SK-MEL-5 (cell line): ENCODE data around the gene EFEMP2. TPM values are rescaled to one million over a fixed set of nuclear protein-coding genes. Genes with fewer than 3 reads are reported as not detected.

Source experiments
- DNase-seq: peaks from one replicate; pipeline ENCODE4 v3.0.0-alpha.2; 2016; ENCODE audit warnings: low read depth, low spot score
- in situ Hi-C: cut with HindIII; loops from 2 replicates; pipeline ENCODE4 v1.10.0; 2016; ENCODE audit warnings: low sequenced_read_pairs, high pct_unique_total_duplicates, low pct_unique_long_range_greater_than_20kb
- total RNA-seq: library from RNA; depleted of rRNA; stranded (reverse); fragments of >200 nt; shearing (Covaris generic); gene quantifications from 2 replicates; pipeline ENCODE4 v1.2.3, GENCODE V29; 2014

Gene EFEMP2
- total RNA-seq, 1 experiment from 2014 or later, result 0.55 TPM

DNA sequence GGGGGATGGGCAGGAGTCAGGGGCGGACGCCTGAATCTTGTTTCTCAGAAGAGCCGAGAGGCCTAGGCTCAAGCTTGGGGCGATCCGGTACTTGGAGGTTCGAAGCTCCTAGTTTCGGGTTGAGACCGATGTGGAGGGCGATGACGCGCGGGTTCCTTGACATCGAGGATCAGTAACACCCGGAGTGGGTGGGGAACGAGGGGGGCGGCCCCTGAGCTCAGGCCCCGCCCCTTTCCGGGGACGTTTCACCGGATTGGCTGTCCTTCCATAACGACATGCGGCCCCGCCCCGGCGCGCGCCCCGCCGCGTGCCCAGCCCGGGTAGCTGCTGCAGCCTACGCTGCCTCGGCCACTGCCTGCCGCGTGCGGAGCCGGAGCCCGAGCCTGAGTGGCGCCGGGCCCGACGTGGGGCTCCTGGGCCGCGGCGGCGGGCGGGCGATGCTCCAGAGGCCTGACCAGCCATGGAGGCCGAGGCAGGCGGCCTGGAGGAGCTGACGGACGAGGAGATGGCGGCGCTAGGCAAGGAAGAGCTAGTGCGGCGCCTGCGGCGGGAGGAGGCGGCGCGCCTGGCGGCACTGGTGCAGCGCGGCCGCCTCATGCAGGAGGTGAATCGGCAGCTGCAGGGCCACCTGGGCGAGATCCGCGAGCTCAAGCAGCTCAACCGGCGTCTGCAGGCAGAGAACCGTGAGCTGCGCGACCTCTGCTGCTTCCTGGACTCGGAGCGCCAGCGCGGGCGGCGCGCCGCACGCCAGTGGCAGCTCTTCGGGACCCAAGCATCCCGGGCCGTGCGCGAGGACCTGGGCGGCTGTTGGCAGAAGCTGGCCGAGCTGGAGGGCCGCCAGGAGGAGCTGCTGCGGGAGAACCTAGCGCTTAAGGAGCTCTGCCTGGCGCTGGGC is 18.0 kb upstream of the EFEMP2 start, which contains the start of gene CCDC85B:
Gene CCDC85B, plus strand, starts transcription at position 350 of the 895 bp plus-strand sequence. Its CDS starts 111 bp downstream, at position 461.
- in situ Hi-C loops, result no loop called here
- DNase-seq, result peak; percentile 88

DNA sequence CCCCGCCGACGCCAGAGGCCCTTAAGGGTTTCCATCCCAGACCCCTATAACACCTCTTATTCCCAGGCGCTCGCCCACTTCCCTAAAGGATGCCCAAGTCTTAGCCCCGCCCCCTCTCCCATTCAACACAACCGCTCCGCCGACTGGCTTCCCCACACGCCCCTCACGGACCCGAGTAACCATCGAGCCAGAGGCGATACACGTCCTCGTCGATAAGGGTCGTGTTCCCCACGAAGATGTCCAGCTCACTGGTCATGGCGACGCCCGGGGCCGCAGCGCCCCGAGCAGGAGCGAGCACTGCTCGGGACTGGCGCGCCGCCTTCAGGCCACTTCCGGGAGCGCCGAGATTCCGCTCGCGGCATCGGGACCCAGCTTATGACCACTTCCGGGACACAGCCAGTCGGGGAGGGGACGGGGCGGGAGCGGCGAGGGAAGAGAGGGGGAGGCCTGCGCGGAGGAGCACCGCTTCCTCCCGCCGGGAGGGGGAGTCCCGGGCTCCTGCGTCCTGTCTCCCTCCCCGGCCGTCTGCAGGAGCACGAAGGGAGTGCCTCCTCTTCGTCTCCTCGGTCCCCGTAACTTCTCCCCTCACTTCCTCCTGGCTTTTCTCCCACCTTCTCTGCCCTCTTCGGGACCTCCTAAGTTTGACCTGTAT is 15.7 kb upstream of the EFEMP2 start, which contains the start of gene FIBP:
Gene FIBP, minus strand, starts transcription at position 309 of the 652 bp plus-strand sequence. Its CDS starts 53 bp downstream, at position 256.
- in situ Hi-C loops, result no loop called here

DNA sequence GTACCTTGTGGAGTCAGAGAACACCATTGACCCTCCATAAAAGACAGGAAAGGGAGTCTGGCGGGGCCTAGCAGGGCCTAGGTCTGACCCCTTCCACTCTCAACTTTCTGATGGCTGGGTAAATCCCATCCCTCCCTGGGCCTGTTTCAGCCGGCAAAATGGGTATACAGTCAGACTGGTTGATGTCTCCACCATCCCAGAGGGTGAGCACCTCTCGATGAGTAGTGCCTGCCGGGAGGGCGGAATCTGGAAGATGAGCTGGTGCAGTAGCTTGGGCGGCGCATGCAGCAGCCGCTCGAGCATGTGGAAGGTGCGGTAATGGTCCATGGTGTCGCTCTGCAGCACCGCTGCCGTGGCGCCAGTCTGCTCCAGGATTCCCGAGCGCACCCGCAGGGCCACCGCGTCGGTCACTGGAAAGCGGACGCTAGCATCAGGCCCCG is 15.1 kb upstream of the EFEMP2 start:
- DNase-seq, result no peak
- in situ Hi-C loops, result no loop called here

More for the DNA sequence above, 15.7 kb upstream of the EFEMP2 start, which contains the start of gene FIBP:
- DNase-seq, result peak; percentile 93

DNA sequence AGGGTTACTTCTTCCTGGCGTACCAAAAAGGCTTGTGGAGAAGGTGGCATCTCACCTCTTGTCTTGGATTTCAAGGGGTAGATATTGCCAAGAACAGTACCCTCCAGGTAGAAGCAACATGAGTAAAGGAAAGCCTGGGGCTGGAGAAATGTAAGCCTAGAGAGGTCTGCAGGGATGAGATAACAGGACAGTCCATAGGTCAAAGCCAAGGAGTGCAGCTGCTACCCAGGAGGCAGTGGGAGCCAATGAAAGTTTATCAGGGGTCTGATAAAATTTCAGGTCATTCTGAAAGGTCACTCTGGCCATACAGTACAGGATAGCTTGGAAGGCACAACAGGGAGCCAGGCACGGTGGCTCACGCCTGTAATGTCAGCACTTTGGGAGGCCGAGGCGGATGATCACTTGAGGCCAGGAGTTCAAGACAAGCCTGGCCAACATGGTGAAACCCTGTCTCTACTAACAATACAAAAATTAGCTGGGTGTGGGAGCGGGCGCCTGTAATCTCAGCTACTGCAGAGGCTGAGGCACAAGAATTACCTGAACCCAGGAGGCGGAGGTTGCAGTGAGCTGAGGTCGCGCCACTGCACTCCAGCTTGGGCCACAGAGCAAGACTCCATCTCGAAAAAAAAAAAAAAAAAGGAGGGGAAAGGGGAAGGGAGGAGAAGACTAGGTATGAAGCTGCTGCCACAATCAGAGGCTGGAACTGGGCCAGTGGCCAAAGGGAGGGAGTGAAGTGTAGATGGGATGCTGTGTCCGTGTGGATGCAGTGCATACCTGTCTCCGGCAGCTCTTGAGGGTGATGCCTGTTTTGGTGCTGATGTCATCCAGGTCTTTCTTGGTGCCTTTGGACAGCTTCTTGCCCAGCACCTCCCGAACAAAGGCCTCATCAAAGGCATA is 14.5 kb upstream of the EFEMP2 start:
- no peak for DNase-seq
- in situ Hi-C loops, result no loop called here

DNA sequence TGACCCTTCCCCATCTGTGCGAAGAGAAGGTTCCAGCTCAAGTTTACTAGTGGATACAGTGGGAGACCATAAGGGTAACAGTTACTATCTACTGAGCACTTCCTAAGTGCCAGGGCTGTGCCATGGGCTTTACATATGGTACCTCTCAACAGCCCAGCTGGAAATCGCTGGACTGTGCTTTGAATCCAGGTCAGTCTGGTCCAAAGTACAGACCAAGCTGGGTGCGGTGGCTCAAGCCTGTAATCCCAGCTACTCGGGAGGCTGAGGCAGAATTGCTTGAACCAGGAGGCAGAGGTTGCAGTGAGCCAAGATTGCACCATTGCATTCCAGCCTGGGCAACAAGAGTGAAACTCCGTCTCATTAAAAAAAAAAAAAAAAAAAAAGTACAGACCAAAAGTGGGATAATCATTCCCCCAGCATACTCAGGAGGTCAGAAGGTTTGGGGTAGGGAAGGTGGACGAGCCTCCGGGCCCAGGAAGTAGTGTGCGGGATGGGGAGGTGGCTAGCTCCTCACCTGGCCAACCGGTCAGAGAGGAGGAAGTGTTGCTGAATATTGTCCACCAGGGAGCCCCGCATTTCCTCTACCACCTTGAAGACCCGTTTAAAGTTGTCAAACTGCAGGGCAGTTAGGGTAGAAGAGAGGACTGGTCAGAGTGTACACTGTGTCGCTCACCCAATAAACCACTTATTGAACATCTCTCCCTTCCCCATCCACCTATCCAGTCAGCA is 13.4 kb upstream of the EFEMP2 start:
- DNase-seq, result no peak
- in situ Hi-C loops, result no loop called here

DNA sequence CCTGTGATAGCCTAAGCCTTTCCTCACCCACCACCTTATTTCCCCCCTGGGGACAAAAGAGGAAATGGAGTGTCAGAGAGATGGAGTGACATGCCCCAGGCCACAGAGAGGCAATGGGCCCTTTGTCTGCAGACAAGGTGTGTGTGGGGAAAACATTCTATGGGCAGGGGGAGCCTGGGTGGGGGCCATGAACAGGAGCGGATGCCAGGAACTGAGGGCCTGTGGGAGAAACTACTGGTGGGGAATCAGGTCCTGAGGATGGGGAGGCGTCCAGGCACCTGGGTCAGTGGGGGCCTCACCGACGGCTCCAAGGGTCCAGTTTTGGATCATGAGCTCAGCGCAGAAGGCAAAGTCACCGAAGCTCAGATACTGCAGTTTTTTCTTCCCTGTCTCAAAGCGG is 12.6 kb upstream of the EFEMP2 start:
- DNase-seq, result no peak
- in situ Hi-C loops, result no loop called here

DNA sequence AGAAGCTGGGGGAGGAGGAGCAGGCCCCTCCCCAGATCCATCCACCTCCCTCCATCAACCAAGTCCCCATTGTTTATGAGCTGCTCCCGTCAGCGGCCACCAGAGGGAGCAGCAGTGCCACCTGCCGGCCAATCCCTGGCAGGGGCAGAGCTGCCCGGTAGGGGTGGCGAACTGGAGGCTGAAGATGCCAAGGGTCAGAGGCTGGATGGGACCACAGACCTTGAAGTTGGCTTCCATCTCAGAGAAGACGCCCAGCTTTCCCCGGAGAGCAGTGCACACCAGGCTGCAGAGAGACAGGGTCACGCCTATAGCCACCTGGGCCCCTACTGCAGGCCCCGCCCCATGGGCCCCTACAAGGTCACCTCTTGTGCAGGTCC is 12.1 kb upstream of the EFEMP2 start:
- in situ Hi-C loops, result no loop called here
- peak; percentile 74 for DNase-seq

DNA sequence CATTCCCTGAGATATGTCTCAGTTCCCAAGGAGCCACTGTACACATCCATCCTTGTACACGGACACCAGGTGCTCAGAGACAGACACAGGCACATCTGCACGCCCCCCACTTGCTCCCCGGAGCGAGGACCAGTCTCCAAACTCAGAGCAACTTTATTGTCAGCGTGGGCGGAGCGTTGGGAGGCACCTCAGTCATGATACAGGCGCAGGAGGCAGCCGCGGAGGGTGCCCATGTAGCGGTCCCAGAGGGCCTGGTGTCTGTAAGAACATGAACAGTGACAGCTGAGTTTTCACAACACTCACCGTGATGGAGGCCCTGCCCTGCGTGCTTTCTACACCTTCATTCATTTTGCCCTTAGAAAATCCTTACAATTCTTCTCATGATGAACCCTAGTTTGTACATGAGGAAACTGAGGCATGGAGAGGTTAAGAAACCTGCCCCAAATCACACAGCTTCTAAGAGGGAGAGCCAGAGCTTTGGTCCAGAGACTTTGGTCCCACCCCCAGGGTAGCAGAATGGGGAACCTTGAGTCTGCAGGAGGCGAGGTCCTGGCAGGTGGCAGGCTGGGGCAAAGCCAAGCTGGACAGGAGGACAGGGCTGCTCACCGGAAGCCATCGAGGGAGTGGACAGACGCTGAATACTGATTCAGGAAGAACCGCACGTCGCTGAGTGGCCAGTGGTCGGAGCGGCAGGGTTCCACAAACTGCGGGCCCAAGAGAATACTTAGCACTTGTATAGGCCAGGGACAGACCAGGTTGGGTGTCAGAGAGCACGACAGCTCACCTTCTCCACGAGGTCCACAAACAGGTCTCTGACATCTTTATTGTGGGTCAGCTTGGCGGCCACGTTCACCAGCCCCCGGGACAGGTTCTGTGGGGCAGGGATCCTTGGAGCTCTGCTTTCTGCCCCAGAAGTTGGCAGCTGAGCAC is 11.5 kb upstream of the EFEMP2 start:
- no peak for DNase-seq
- in situ Hi-C loops, result no loop called here

DNA sequence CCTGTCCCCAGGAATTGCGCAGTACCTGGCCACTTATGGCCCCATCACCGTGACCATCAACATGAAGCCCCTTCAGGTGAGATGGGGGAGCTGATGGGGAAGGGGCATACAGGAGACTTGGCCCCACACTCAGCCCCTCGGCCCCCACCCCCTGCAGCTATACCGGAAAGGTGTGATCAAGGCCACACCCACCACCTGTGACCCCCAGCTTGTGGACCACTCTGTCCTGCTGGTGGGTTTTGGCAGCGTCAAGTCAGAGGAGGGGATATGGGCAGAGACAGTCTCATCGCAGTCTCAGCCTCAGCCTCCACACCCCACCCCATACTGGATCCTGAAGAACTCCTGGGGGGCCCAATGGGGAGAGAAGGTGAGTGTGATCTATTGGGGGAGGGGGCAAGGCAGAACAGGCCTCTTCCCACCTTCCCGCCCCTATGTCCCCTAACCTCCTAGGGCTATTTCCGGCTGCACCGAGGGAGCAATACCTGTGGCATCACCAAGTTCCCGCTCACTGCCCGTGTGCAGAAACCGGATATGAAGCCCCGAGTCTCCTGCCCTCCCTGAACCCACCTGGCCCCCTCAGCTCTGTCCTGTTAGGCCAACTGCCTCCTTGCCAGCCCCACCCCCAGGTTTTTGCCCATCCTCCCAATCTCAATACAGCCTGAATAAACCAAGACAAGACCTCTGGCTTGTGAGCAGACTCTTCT is 10.6 kb upstream of the EFEMP2 start:
- in situ Hi-C loops, result no loop called here
- DNase-seq, result no peak

DNA sequence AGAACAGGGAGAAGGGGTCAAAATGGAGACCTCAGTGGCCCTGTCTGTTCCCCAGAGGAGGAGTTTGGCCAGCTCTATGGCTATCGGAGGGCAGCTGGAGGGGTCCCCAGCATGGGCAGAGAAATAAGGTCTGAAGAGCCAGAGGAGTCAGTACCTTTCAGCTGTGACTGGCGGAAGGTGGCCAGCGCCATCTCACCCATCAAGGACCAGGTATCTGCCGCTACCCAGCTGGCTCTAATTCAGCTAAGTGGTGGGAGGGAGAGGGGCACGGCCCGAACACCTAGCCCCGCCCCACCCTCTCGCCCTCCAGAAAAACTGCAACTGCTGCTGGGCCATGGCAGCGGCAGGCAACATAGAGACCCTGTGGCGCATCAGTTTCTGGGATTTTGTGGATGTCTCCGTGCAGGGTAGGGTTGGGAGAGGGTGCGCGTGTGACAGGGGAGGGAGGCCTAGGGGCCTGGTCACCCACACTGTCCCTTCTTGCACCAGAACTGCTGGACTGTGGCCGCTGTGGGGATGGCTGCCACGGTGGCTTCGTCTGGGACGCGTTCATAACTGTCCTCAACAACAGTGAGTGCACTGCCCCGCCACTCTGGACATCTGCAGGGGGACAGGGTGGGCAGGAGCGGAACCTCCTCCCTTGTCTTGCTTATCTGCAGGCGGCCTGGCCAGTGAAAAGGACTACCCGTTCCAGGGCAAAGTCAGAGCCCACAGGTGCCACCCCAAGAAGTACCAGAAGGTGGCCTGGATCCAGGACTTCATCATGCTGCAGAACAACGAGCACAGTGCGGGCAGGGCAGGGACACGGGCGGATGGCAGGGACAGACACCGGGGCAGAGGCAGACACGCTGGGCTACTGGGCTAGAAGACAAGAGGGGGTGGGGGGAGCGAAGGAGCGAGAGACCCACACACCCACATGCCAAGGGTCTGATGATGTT is 9.8 kb upstream of the EFEMP2 start:
- DNase-seq, result no peak
- in situ Hi-C loops, result no loop called here

DNA sequence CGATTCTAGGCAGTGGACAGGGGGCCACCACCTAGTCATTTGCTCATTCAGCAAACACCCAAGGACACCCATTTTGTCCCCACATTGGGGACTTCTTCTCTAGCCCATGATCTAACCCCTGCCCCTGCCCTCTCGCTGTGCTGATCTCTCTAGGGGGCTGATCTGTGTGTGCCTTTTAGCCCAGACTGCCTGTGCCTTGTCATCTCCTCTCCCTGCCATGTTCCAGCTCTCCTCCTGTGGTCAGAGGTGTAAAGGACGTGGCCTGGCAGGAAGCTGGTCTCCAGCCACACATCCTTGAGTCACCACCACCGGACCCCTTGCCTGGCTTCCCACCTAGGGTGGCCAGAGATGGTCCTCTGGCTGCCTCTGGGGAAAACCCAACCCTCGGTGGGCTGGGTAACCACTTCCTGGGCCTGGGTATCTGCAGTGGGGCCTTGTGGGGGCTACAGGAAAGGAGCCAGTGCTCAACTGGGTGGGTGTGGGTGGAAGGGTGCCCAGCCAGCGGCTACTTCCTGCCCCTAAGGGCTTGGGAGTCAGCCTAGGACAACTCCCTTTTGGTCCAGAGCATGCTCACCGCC is 8.3 kb upstream of the EFEMP2 start:
- no peak for DNase-seq
- in situ Hi-C loops, result no loop called here

DNA sequence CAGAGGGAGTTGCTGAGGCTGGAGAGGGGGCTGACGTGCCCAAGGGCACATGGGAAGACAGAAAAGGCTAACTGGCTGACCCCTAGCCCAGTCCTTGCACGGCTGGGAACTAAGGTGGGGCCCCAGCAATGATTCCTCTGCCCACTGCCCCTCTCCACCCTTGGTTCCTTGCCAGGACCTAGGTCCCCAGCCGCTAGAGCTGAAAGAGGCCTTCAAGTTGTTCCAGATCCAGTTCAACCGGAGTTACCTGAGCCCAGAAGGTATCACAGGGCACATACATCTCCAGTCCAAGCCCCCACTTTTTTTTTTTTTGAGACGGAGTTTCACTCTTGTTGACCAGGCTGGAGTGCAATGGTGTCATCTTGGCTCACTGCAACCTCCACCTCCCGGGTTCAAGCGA is 7.4 kb upstream of the EFEMP2 start:
- DNase-seq, result no peak
- in situ Hi-C loops, result no loop called here

DNA sequence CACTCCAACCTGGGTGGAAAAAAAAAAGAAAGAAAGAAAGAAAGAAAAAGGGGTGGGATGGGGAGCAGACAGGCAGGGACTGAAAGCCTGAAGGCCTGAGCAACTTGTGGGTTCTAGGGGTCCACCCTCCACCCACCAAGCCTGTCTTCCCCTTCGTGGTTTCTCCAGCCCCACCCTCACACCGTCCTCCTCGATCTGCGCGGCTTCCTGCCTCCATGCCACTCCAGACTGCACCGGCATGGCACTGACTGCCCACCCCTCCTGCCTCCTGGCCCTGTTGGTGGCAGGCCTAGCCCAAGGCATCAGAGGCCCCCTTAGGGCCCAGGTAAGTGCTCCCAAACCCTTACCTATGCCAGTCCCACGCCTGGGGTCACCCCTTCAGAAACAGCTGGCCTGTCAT is 7.0 kb upstream of the EFEMP2 start, which contains the start of gene CTSW:
Gene CTSW, plus strand, starts transcription at position 221 of the 400 bp plus-strand sequence. Its CDS starts 18 bp downstream, at position 239.
- no peak for DNase-seq
- in situ Hi-C loops, result no loop called here
